Endothelial cell of umbilical vein (primary cell): ENCODE results near the gene PPP1R3D. TPM values are rescaled to one million over a fixed set of nuclear protein-coding genes. Genes with fewer than 3 reads are reported as not detected.

Source experiments
- BruUV-seq: library from RNA; stranded (reverse); fragments of 400-500 nt; replicated peaks from 2 replicates; lab custom pipeline; 2021; lab: Mats Ljungman, UMichigan
- CTCF ChIA-PET: fragments of 300-600, 350-600 bp; sonication (Branson Sonifier 250); formaldehyde crosslinking; loops from one replicate; lab custom pipeline; 2021; ENCODE audit warnings: antibody characterized with exemption, inconsistent platforms; lab: Charles Lee
- POLR2A ChIA-PET: fragments of 300-600, 350-600 bp; sonication (Branson Sonifier 250); formaldehyde crosslinking; loops from one replicate; lab custom pipeline; 2021; ENCODE audit warnings: antibody characterized with exemption, inconsistent platforms; lab: Charles Lee
- DNase-seq: peaks from one replicate; pipeline ENCODE4 v3.0.0-alpha.2; 2011; ENCODE audit warnings: low read depth, low spot score
- FAIRE-seq: peaks from 2 replicates; lab custom pipeline; 2011; peaks lifted over from hg19 to GRCh38; lab: Jason Lieb, UNC
- H2AFZ ChIP-seq: 2 replicates; pipeline ENCODE4 v1.6.0; 2012; ENCODE audit warnings: low read depth, low read length, control low read depth, inconsistent platforms
- H3K27ac ChIP-seq: 2 replicates; pipeline ENCODE4 v1.5.1; 2011; ENCODE audit warnings: low read depth, mild to moderate bottlenecking, control low read depth, low read length, moderate library complexity; ENCODE audit not compliant: insufficient read depth
- H3K27me3 ChIP-seq, 2 experiments: 2 replicates each; pipeline versions ENCODE4 v1.6.0 to v1.6.1; 2011; ENCODE audit warnings: low read length in 2 of 2, mixed read lengths in 1 of 2; ENCODE audit not compliant: control insufficient read depth in 2 of 2, insufficient read depth in 2 of 2
- H3K36me3 ChIP-seq, 2 experiments: 2 replicates in 1 of 2; 3 replicates in 1 of 2; pipeline ENCODE4 v1.5.1; 2011; ENCODE audit warnings: low read length in 2 of 2, mild to moderate bottlenecking in 1 of 2, moderate library complexity in 1 of 2; ENCODE audit not compliant: control insufficient read depth in 2 of 2, insufficient read depth in 2 of 2; ENCODE audit errors: extremely low read depth in 1 of 2
- H3K4me1 ChIP-seq: 3 replicates; pipeline ENCODE4 v1.5.1; 2011; ENCODE audit warnings: mild to moderate bottlenecking, low read length; ENCODE audit not compliant: control insufficient read depth, insufficient read depth; ENCODE audit errors: extremely low read depth
- H3K4me2 ChIP-seq: 2 replicates; pipeline ENCODE4 v1.6.1; 2011; ENCODE audit warnings: low read length, control low read depth, mixed read lengths; ENCODE audit not compliant: insufficient read depth
- H3K4me3 ChIP-seq, 3 experiments: fragments of 200-600 bp in 1 of 3; sonication (generic), shearing (Covaris generic) in 1 of 3; replicated peaks in 1 of 3; 2 replicates each; pipeline ENCODE4 v1.5.1; 2011 to 2016; ENCODE audit warnings: control low read depth in 3 of 3, low read length in 3 of 3, mild to moderate bottlenecking in 2 of 3, inconsistent platforms in 1 of 3, low read depth in 1 of 3, moderate library complexity in 1 of 3; ENCODE audit not compliant: insufficient read depth in 1 of 3
- H3K79me2 ChIP-seq: 2 replicates; pipeline ENCODE4 v1.6.0; 2012; ENCODE audit warnings: low read length, inconsistent platforms; ENCODE audit not compliant: control insufficient read depth, insufficient read depth
- H3K9ac ChIP-seq: replicated peaks from 2 replicates; pipeline ENCODE3; 2011; ENCODE audit warnings: low read length, control low read depth; ENCODE audit not compliant: insufficient read depth; ENCODE audit errors: extremely low read depth
- H3K9me1 ChIP-seq: replicated peaks from 3 replicates; pipeline ENCODE4 v1.6.0; 2011; ENCODE audit warnings: mild to moderate bottlenecking, low read length; ENCODE audit not compliant: control insufficient read depth, insufficient read depth; ENCODE audit errors: extremely low read depth
- H3K9me3 ChIP-seq: replicated peaks from 2 replicates; pipeline ENCODE4 v1.5.1; 2012; ENCODE audit warnings: low read length, inconsistent platforms; ENCODE audit not compliant: control insufficient read depth, insufficient read depth
- H4K20me1 ChIP-seq: replicated peaks from 2 replicates; pipeline ENCODE3; 2011; ENCODE audit warnings: mild to moderate bottlenecking, low read length; ENCODE audit not compliant: control insufficient read depth, insufficient read depth; ENCODE audit errors: extremely low read depth
- CTCF ChIP-seq, 2 donors: IDR thresholded peaks; 1 replicate in 1 of 2; 2 replicates in 1 of 2; pipeline ENCODE4 v1.5.1; 2011; ENCODE audit warnings: low read length in 2 of 2, mild to moderate bottlenecking in 2 of 2, moderate library complexity in 2 of 2, control low read depth in 1 of 2, inconsistent platforms in 1 of 2, low read depth in 1 of 2; ENCODE audit not compliant: insufficient read depth in 1 of 2; ENCODE audit errors: extremely low read depth in 1 of 2
- EZH2 ChIP-seq: IDR thresholded peaks from 2 replicates; pipeline ENCODE4 v1.6.1; 2012; ENCODE audit warnings: borderline replicate concordance, low read depth, mild to moderate bottlenecking, moderate library complexity, low read length, inconsistent platforms; ENCODE audit not compliant: severe bottlenecking
- FOS ChIP-seq: IDR thresholded peaks from 2 replicates; pipeline ENCODE4 v1.6.1; 2011; ENCODE audit warnings: mild to moderate bottlenecking, low read length, moderate library complexity, borderline replicate concordance; ENCODE audit not compliant: insufficient read depth
- GATA2 ChIP-seq: IDR thresholded peaks from 2 replicates; pipeline ENCODE4 v1.7.0; 2011; ENCODE audit warnings: low read depth, mild to moderate bottlenecking, moderate library complexity, mixed read lengths, low read length; ENCODE audit not compliant: insufficient read length, insufficient read depth
- JUN ChIP-seq: IDR thresholded peaks from 2 replicates; pipeline ENCODE4 v1.6.1; 2011; ENCODE audit warnings: borderline replicate concordance, low read depth; ENCODE audit not compliant: insufficient read length, insufficient read depth
- MYC ChIP-seq: IDR thresholded peaks from one replicate; pipeline ENCODE4 v1.6.1; 2011; ENCODE audit warnings: mild to moderate bottlenecking, low read depth, low read length
- POLR2A ChIP-seq: IDR thresholded peaks from 2 replicates; pipeline ENCODE4 v1.6.1; 2012; ENCODE audit warnings: low read depth, mild to moderate bottlenecking, control low read depth, low read length
- POLR2AphosphoS5 ChIP-seq: IDR thresholded peaks from 2 replicates; pipeline ENCODE4 v1.6.1; 2012; ENCODE audit warnings: low read depth, mild to moderate bottlenecking, control low read depth, low read length, moderate library complexity; ENCODE audit not compliant: insufficient read depth
- dilution Hi-C: fragments of 300-500 bp; cut with MboI; formaldehyde crosslinking; loops from one replicate; pipeline ENCODE4 v1.15.0; 2019; ENCODE audit warnings: low sequenced_read_pairs; ENCODE audit not compliant: extremely low pct_ligation_motif_present
- intact Hi-C: fragments of 100-400 bp; cut with micrococcal nuclease; formaldehyde crosslinking; loops from one replicate; pipeline ENCODE4 v1.10.0; 2022
- polyA plus RNA-seq, 4 experiments: library from polyadenylated mRNA; depleted of rRNA in 3 of 4; stranded (reverse) in 3 of 4; unstranded in 1 of 4; fragments of >200 nt; gene quantifications; 2 replicates each; pipeline versions ENCODE4 v1.2.1 to v1.2.3, GENCODE V29; 2011 to 2012; ENCODE audit warnings: missing spikeins in 1 of 4
- total RNA-seq: library from RNA; stranded (reverse); gene quantifications from 2 replicates; pipeline ENCODE4 v1.2.3, GENCODE V29; 2021
- TF ChIP-seq, protein P1 (sequence below): IDR thresholded peaks from 2 replicates; pipeline ENCODE4 v1.6.1; 2011; ENCODE audit not compliant: insufficient read depth, insufficient read length

PPP1R3D gene
- total and polyA plus RNA-seq, 2 donors (not counting 3 experiments of a cell fraction or from before 2014, with no cell fraction given), result 1.7 to 5.2 TPM

- Histone ChIP-seq H3K4me3 (no peak overlapping the region), H4K20me1 (no peaks in the 10 kb centered on the region), H3K27ac (no peak overlapping the region), H2AFZ (no peak overlapping the region), H3K4me2 (no peak overlapping the region), H3K9ac (no peak overlapping the region), H3K9me3 (no peaks in the 10 kb centered on the region), H3K4me1 (no peaks in the 10 kb centered on the region), H3K9me1 (no peaks in the 10 kb centered on the region), H3K36me3 (no peaks in the 10 kb centered on the region), H3K79me2 (no peaks in the 10 kb centered on the region), H3K27me3 (no peaks in the 10 kb centered on the region)
- no peak for TF ChIP-seq MYC
- no peak for TF ChIP-seq FOS
- TF ChIP-seq JUN, result no peak
- TF ChIP-seq, protein P1, sequence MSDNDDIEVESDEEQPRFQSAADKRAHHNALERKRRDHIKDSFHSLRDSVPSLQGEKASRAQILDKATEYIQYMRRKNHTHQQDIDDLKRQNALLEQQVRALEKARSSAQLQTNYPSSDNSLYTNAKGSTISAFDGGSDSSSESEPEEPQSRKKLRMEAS, result no peak
- peak in 1 of 2 donors; percentile 9 for TF ChIP-seq CTCF (IDR thresholded peaks at IDR 0.05; ENCODE audit: extremely low read depth in 1 of 2, insufficient read depth in 1 of 2, low read depth in 1 of 2, low read length in 2 of 2)
- TF ChIP-seq POLR2A, result no peak
- TF ChIP-seq EZH2, result no peak
- TF ChIP-seq POLR2AphosphoS5, result no peak
- TF ChIP-seq GATA2, result peak; percentile 51
- no peak for FAIRE-seq
- no TSS peak for BruUV-seq
- dilution Hi-C loops, result no loop called here
- intact Hi-C loops, result no loop called here
- peak; percentile 9 for DNase-seq
- POLR2A ChIA-PET, result interaction anchor here (0.8 kb wide), 1 partner anchor 20 kb away, joined by 3 read pairs; no protein-coding TSS in a partner anchor
- CTCF ChIA-PET, result interaction anchor here (0.9 to 1.9 kb wide), 5 partner anchors 9 to 29 kb away, joined by 3 to 9 read pairs (median 3); partner anchors contain the start of genes FAM217B and PPP1R3D
Observed at GRCh38 chr20:59955131-59955796, 15.2 kb upstream of the PPP1R3D start.
